Astrocyte (in vitro differentiated cells and primary cell): ENCODE data around the gene AUTS2.

Experiments
- CTCF ChIP-seq: IDR thresholded peaks from 2 replicates; pipeline ENCODE4 v1.5.1; 2011; ENCODE audit warnings: low read depth, mild to moderate bottlenecking, inconsistent platforms, low read length, moderate library complexity; ENCODE audit not compliant: insufficient read depth
- EZH2 ChIP-seq: IDR thresholded peaks from 2 replicates; pipeline ENCODE4 v1.6.1; 2012; ENCODE audit warnings: mild to moderate bottlenecking, low read length, inconsistent platforms; ENCODE audit not compliant: insufficient read depth

GRCh38 chr7:70093205-70093904, 495.1 kb downstream of the AUTS2 start:
- no peak for TF ChIP-seq CTCF
- no peak for TF ChIP-seq EZH2
